A549 (cell line): Measurements from ENCODE around the gene HMGN3. TPM values are rescaled to one million over a fixed set of nuclear protein-coding genes. Genes with fewer than 3 reads are reported as not detected.

Experiments
- ATAC-seq, 2 experiments: fragments of 200-7000 bp in 1 of 2; fragments of >200 bp in 1 of 2; cut with Nextera tagmentation in 1 of 2; cut with Tn5 transposase in 1 of 2; 3 replicates each; pipeline versions ENCODE4 v1.8.0 to v1.9.1; 2018 to 2020; ENCODE audit warnings: mild to moderate bottlenecking in 1 of 2, moderate library complexity in 1 of 2
- CTCF ChIA-PET: fragments of 300-600 bp; sonication (Branson Sonifier 250); formaldehyde crosslinking; extraction: SDS; loops from one replicate; lab custom pipeline; 2021; ENCODE audit warnings: antibody characterized with exemption, inconsistent platforms; lab: Yijun Ruan, JAX
- POLR2A ChIA-PET: fragments of 350-600 bp; formaldehyde crosslinking; extraction: SDS; loops from one replicate; lab custom pipeline; 2021; ENCODE audit warnings: antibody characterized with exemption, inconsistent platforms; lab: Yijun Ruan, JAX
- DNase-seq, 2 experiments: peaks; one replicate each; pipeline versions ENCODE4 v3.0.0 to v3.0.0-alpha.2; 2011 to 2016; ENCODE audit warnings: low read depth in 1 of 2, low spot score in 1 of 2
- FAIRE-seq: peaks from 2 replicates; lab custom pipeline; 2011; peaks lifted over from hg19 to GRCh38; lab: Jason Lieb, UNC
- H3K27ac ChIP-seq, 2 experiments: fragments of >200 bp; sonication (Bioruptor Twin); formaldehyde crosslinking; 3 replicates each; pipeline ENCODE4 v1.5.1; 2016 to 2017
- H3K4me1 ChIP-seq: fragments of >200 bp; sonication (Bioruptor Twin); formaldehyde crosslinking; 3 replicates; pipeline ENCODE4 v1.6.1; 2016
- H3K4me2 ChIP-seq: fragments of >200 bp; sonication (Bioruptor Twin); formaldehyde crosslinking; 3 replicates; pipeline ENCODE4 v1.6.1; 2016
- H3K4me3 ChIP-seq: fragments of >200 bp; sonication (Bioruptor Twin); formaldehyde crosslinking; 3 replicates; pipeline ENCODE4 v1.5.1; 2016
- H3K9me3 ChIP-seq: fragments of >200 bp; sonication (Bioruptor Twin); formaldehyde crosslinking; 3 replicates; pipeline ENCODE4 v1.6.1; 2016
- ATOH8 ChIP-seq: fragments of 250-450 bp; sonication (Bioruptor Pico); IDR thresholded peaks from 2 replicates; pipeline ENCODE4 v1.5.0; 2020; ENCODE audit warnings: low read depth, mild to moderate bottlenecking, moderate library complexity
- BHLHE40 ChIP-seq: IDR thresholded peaks from 2 replicates; pipeline ENCODE4 v1.6.1; 2012; ENCODE audit warnings: low read depth, low read length, inconsistent platforms
- CBX2 ChIP-seq: fragments of 200-600 bp; sonication (generic); IDR thresholded peaks from 2 replicates; pipeline ENCODE4 v1.6.1; 2016; ENCODE audit warnings: low read depth, mild to moderate bottlenecking, borderline replicate concordance
- CHD4 ChIP-seq: fragments of 200-600 bp; sonication (generic); IDR thresholded peaks from 2 replicates; pipeline ENCODE4 v1.6.1; 2016; ENCODE audit warnings: antibody characterized with exemption, mild to moderate bottlenecking, borderline replicate concordance
- E2F6 ChIP-seq: IDR thresholded peaks from 2 replicates; pipeline ENCODE4 v1.6.1; 2012; ENCODE audit warnings: low read depth, borderline replicate concordance
- ELK1 ChIP-seq: fragments of 150-350 bp; IDR thresholded peaks from 2 replicates; pipeline ENCODE4 v1.6.1; 2014; ENCODE audit warnings: low read depth, mild to moderate bottlenecking, low read length
- ESRRA ChIP-seq: fragments of 150-350 bp; IDR thresholded peaks from 2 replicates; pipeline ENCODE4 v1.6.1; 2014; ENCODE audit warnings: mild to moderate bottlenecking, low read length, borderline replicate concordance
- HMGXB4 ChIP-seq: fragments of 250-450 bp; sonication (Bioruptor Pico); IDR thresholded peaks from 2 replicates; pipeline ENCODE4 v1.5.0; 2021; ENCODE audit warnings: mild to moderate bottlenecking, moderate library complexity, borderline replicate concordance
- HOXB13 ChIP-seq: fragments of 250-450 bp; sonication (Bioruptor Pico); IDR thresholded peaks from 2 replicates; pipeline ENCODE4 v1.5.0; 2020; ENCODE audit warnings: low read depth, mild to moderate bottlenecking, moderate library complexity
- JUNB ChIP-seq: fragments of >200 bp; sonication (Bioruptor Twin); formaldehyde crosslinking; IDR thresholded peaks from 2 replicates; pipeline ENCODE4 v1.6.1; 2016
- KDM1A ChIP-seq: fragments of 200-600 bp; sonication (generic); IDR thresholded peaks from 2 replicates; pipeline ENCODE4 v1.6.1; 2016; ENCODE audit warnings: low read depth, mild to moderate bottlenecking
- KDM5A ChIP-seq: fragments of 200-600 bp; sonication (generic); IDR thresholded peaks from 2 replicates; pipeline ENCODE4 v1.6.1; 2016; ENCODE audit warnings: antibody characterized with exemption, mild to moderate bottlenecking
- MYC ChIP-seq: IDR thresholded peaks from 2 replicates; pipeline ENCODE4 v1.6.1; 2012; ENCODE audit warnings: mild to moderate bottlenecking, inconsistent platforms, low read length, improper control_type of control experiment, borderline replicate concordance
- NPAS2 ChIP-seq: fragments of 250-450 bp; sonication (Bioruptor Pico); IDR thresholded peaks from 2 replicates; pipeline ENCODE4 v1.8.0; 2022; ENCODE audit warnings: mild to moderate bottlenecking, moderate library complexity, borderline replicate concordance
- PHF8 ChIP-seq: fragments of 200-600 bp; sonication (generic); IDR thresholded peaks from 2 replicates; pipeline ENCODE4 v1.6.1; 2016; ENCODE audit warnings: low read depth, mild to moderate bottlenecking, antibody characterized with exemption, moderate library complexity, borderline replicate concordance
- RFX5 ChIP-seq: fragments of 450-650 bp; IDR thresholded peaks from 2 replicates; pipeline ENCODE4 v1.7.1; 2014; ENCODE audit warnings: antibody characterized with exemption, mild to moderate bottlenecking, moderate library complexity
- SMC3 ChIP-seq: fragments of >200 bp; sonication (Bioruptor Twin); formaldehyde crosslinking; IDR thresholded peaks from 3 replicates; pipeline ENCODE4 v1.6.1; 2018; ENCODE audit warnings: inconsistent platforms
- ZC3H11A ChIP-seq: fragments of 450-650 bp; IDR thresholded peaks from 2 replicates; pipeline ENCODE4 v1.6.1; 2014; ENCODE audit warnings: antibody characterized with exemption, mild to moderate bottlenecking
- ZNF302 ChIP-seq: fragments of 250-450 bp; sonication (Bioruptor Pico); IDR thresholded peaks from 2 replicates; pipeline ENCODE4 v1.9.0; 2021; ENCODE audit warnings: inconsistent platforms, mild to moderate bottlenecking, moderate library complexity
- WGBS: methylation state at CpG from one replicate; pipeline ENCODE4 v1.1.6; 2017; ENCODE audit errors: missing lambda C conversion rate; 5-methylcytosine and 5-hydroxymethylcytosine counted together
- polyA plus RNA-seq, 4 experiments: library from polyadenylated mRNA; depleted of rRNA in 3 of 4; stranded (reverse); fragments of >200 nt; fragmentation: RNase III in 1 of 4; extraction: RNeasy Plus Mini Kit Qiagen cat#74134 plus additional on column Dnase treatment in 1 of 4; gene quantifications; 2 replicates in 3 of 4; 3 replicates in 1 of 4; pipeline ENCODE4 v1.2.3, GENCODE V29; 2011 to 2017

HMGN3 gene
- polyA plus RNA-seq, 2 of the 4 experiments (the other 2 are of a cell fraction) = 94.2 to 102 TPM

GRCh38 chr6:79225717-79226599 is 8.5 kb downstream of the HMGN3 start:
- 85% methylated on average over 4 of the region's 4 CpGs for WGBS
- H3K4me2 ChIP-seq = no peak overlapping the region
- FAIRE-seq (no peak), ATAC-seq (no peak), DNase-seq (no peak)
- H3K4me3 ChIP-seq = no peak overlapping the region
- TF ChIP-seq ZC3H11A = no peak
- TF ChIP-seq E2F6 = no peak
- TF ChIP-seq BHLHE40 = no peak
- no peak for TF ChIP-seq JUNB
- TF ChIP-seq CHD4 = no peak
- no peak for TF ChIP-seq KDM1A
- TF ChIP-seq HMGXB4 (CRISPR knock-in tag) = no peak
- TF ChIP-seq CBX2 = no peak
- no peak for TF ChIP-seq ZNF302 (CRISPR knock-in tag)
- TF ChIP-seq KDM5A = no peak
- TF ChIP-seq PHF8 = no peak
- TF ChIP-seq HOXB13 = no peak
- ChIA-PET CTCF (no interaction called here), POLR2A (no interaction called here)
- no peaks in the 10 kb centered on the region for H3K9me3 ChIP-seq
- no peaks in the 10 kb centered on the region for H3K4me1 ChIP-seq
- no peak overlapping the region for H3K27ac ChIP-seq

GRCh38 chr6:79223611-79224404 is 10.7 kb downstream of the HMGN3 start:
- Histone ChIP-seq H3K4me1 (no peaks in the 10 kb centered on the region), H3K4me2 (no peak overlapping the region), H3K27ac (no peak overlapping the region), H3K9me3 (no peaks in the 10 kb centered on the region), H3K4me3 (no peak overlapping the region)
- 96% methylated on average over 3 of the region's 3 CpGs for WGBS
- no peak for FAIRE-seq
- no peak for DNase-seq
- ChIA-PET POLR2A (no interaction called here), CTCF (interaction anchor here (0.6 kb wide), 1 partner anchor 17 kb away, joined by 3 read pairs; no protein-coding TSS in a partner anchor)
- TF ChIP-seq MYC (no peak), SMC3 (no peak), KDM1A (no peak), KDM5A (no peak), ATOH8 (no peak), ELK1 (no peak), CHD4 (no peak), ESRRA (no peak), RFX5 (no peak), NPAS2 (CRISPR knock-in tag) (no peak)
- no peak for ATAC-seq
